Calu3 (cell line): Measurements from ENCODE around the gene TMEM59. TPM values are rescaled to one million over a fixed set of nuclear protein-coding genes. Genes with fewer than 3 reads are reported as not detected.

Source experiments
- BruUV-seq: library from RNA; stranded (reverse); fragments of 400-500 nt; replicated peaks from 2 replicates; lab custom pipeline; 2021; lab: Mats Ljungman, UMichigan
- CTCF ChIA-PET: fragments of 300-600 bp; sonication (Branson Sonifier 250); formaldehyde crosslinking; loops from one replicate; lab custom pipeline; 2022; ENCODE audit warnings: antibody characterized with exemption; lab: Charles Lee
- DNase-seq: peaks from one replicate; pipeline ENCODE4 v3.0.0; 2022
- H3K27ac Mint-ChIP-seq: one replicate; pipeline ENCODE4 v1.8.0; 2022; ENCODE audit warnings: mixed read lengths; ENCODE audit not compliant: unreplicated experiment
- H3K27me3 Mint-ChIP-seq: one replicate; pipeline ENCODE4 v1.8.0; 2022; ENCODE audit warnings: mixed read lengths; ENCODE audit not compliant: unreplicated experiment
- H3K36me3 Mint-ChIP-seq: one replicate; pipeline ENCODE4 v1.8.0; 2022; ENCODE audit warnings: mild to moderate bottlenecking, moderate library complexity, mixed read lengths; ENCODE audit not compliant: insufficient read depth, unreplicated experiment
- H3K4me1 Mint-ChIP-seq: one replicate; pipeline ENCODE4 v1.8.0; 2022; ENCODE audit warnings: mild to moderate bottlenecking, low read depth, mixed read lengths; ENCODE audit not compliant: unreplicated experiment
- H3K4me3 Mint-ChIP-seq: one replicate; pipeline ENCODE4 v1.8.0; 2022; ENCODE audit warnings: mild to moderate bottlenecking, low read depth, moderate library complexity, mixed read lengths; ENCODE audit not compliant: unreplicated experiment
- H3K9me3 Mint-ChIP-seq: one replicate; pipeline ENCODE4 v1.8.0; 2022; ENCODE audit warnings: low read depth, mixed read lengths; ENCODE audit not compliant: unreplicated experiment
- intact Hi-C: fragments of 100-400 bp; cut with micrococcal nuclease; formaldehyde crosslinking; loops from one replicate; pipeline ENCODE4 v1.10.0; 2022; ENCODE audit not compliant: unreplicated experiment
- total RNA-seq: library from RNA; stranded (reverse); gene quantifications from 2 replicates; pipeline ENCODE4 v1.2.3, GENCODE V29; 2022
- TF ChIP-seq, protein P1 (sequence below): fragments of 200-600 bp; IDR thresholded peaks from one replicate; pipeline ENCODE4 v1.8.0; 2022; ENCODE audit warnings: antibody characterized with exemption; ENCODE audit not compliant: unreplicated experiment

TMEM59 gene
- total RNA-seq, 1 experiment from 2014 or later, result 316 TPM

- BruUV-seq, result no TSS peak
Measured at GRCh38 chr1:54069791-54070170, 16.8 kb upstream of the TMEM59 start.

GRCh38 chr1:54064299-54064698, 11.3 kb upstream of the TMEM59 start:
- Mint-ChIP-seq H3K4me3 (no peak overlapping the region), H3K27ac (no peak overlapping the region), H3K4me1 (no peaks in the 10 kb centered on the region), H3K9me3 (no peaks in the 10 kb centered on the region), H3K27me3 (no peaks in the 10 kb centered on the region), H3K36me3 (no peaks in the 10 kb centered on the region)
- no TSS peak for BruUV-seq
- CTCF ChIA-PET, result interaction anchor here (0.7 kb wide), 1 partner anchor 162 kb away, joined by 4 read pairs; no protein-coding TSS in a partner anchor
- intact Hi-C loops, result no loop called here
- TF ChIP-seq, protein P1, sequence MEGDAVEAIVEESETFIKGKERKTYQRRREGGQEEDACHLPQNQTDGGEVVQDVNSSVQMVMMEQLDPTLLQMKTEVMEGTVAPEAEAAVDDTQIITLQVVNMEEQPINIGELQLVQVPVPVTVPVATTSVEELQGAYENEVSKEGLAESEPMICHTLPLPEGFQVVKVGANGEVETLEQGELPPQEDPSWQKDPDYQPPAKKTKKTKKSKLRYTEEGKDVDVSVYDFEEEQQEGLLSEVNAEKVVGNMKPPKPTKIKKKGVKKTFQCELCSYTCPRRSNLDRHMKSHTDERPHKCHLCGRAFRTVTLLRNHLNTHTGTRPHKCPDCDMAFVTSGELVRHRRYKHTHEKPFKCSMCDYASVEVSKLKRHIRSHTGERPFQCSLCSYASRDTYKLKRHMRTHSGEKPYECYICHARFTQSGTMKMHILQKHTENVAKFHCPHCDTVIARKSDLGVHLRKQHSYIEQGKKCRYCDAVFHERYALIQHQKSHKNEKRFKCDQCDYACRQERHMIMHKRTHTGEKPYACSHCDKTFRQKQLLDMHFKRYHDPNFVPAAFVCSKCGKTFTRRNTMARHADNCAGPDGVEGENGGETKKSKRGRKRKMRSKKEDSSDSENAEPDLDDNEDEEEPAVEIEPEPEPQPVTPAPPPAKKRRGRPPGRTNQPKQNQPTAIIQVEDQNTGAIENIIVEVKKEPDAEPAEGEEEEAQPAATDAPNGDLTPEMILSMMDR, result no peak
- no peak for DNase-seq

More at GRCh38 chr1:54069791-54070170, 16.8 kb upstream of the TMEM59 start:
- no peaks in the 10 kb centered on the region for H3K27me3 Mint-ChIP-seq
- no peaks in the 10 kb centered on the region for H3K4me1 Mint-ChIP-seq
- CTCF ChIA-PET, result no interaction called here
- H3K4me3 Mint-ChIP-seq, result no peak overlapping the region
- intact Hi-C loops, result loop anchor here (2.0 kb wide), 1 partner anchor 419 kb away; no protein-coding TSS in a partner anchor
- H3K27ac Mint-ChIP-seq, result no peak overlapping the region
- TF ChIP-seq, protein P1, result no peak
- no peaks in the 10 kb centered on the region for H3K36me3 Mint-ChIP-seq
- H3K9me3 Mint-ChIP-seq, result no peaks in the 10 kb centered on the region
- no peak for DNase-seq

DNA sequence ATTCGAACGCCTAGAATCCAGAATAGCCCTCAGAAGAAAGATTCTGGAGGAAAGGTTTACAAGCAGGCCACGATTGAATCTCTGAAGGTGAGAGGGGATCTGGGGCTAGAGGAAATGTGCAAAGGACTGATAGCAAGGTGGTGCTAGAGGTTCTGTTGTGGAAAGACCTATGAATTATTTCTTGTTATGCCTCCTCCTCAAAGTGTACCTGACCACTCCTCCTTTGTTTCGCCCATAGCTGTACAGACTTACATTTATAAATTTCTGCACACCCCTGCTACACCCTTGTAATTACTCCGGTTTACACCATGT, 1.4 kb upstream of the TMEM59 start:
- Mint-ChIP-seq H3K36me3 (peaks cover 5% of the 10 kb centered on the region), H3K27ac (no peak overlapping the region), H3K4me1 (no peaks in the 10 kb centered on the region), H3K9me3 (no peaks in the 10 kb centered on the region), H3K4me3 (no peak overlapping the region), H3K27me3 (no peaks in the 10 kb centered on the region)
- DNase-seq, result no peak
- TF ChIP-seq, protein P1, result no peak
- CTCF ChIA-PET, result no interaction called here
- no TSS peak for BruUV-seq
- intact Hi-C loops, result no loop called here

DNA sequence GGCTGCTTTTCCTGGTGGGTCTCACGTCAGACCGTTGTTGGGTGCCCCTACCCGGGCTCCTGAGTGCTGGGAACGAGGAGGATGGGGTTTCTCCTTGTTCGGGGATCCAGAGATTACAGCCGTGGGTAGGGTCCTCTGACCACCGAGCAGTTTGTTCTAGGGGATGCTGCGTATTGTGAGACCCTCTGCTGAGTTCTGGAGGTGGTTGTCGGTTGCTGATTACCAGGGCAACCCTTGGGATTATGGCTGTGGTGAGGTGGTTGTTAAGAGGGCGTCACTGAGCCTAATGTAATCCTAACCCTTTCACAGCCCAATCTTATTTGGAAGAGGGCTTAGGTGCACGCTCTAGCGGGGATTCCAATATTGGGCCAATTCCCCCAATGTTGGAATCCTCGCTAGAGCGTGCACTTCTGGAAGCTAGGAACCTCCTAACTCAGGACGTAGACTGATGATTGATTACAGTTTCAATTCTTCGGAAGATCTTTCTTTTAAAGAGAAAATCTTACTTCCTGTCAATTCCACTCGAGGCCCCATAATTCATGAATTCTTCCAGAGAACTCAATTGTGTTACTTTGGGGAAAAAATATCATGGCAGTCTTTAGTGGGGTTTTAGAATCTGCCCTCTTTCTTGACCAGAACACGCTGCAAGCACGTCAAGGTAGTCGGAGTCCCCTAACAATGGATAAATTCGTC, 887 bp upstream of the TMEM59 start:
- H3K27me3 Mint-ChIP-seq, result no peaks in the 10 kb centered on the region
- no TSS peak for BruUV-seq
- intact Hi-C loops, result no loop called here
- H3K4me1 Mint-ChIP-seq, result no peaks in the 10 kb centered on the region
- H3K36me3 Mint-ChIP-seq, result peaks cover 5% of the 10 kb centered on the region
- H3K9me3 Mint-ChIP-seq, result no peaks in the 10 kb centered on the region
- CTCF ChIA-PET, result interaction anchor here (1.0 kb wide), 1 partner anchor 78 kb away, joined by 4 read pairs; no protein-coding TSS in a partner anchor
- H3K27ac Mint-ChIP-seq, result no peak overlapping the region
- no peak for DNase-seq
- TF ChIP-seq, protein P1, result no peak
- no peak overlapping the region for H3K4me3 Mint-ChIP-seq
